SU-DHL-6 (cell line): ENCODE measurements around the gene GNB1L.

Experiments
- H2AFZ ChIP-seq: fragments of 200-600 bp; sonication (generic); 2 replicates; pipeline ENCODE4 v1.6.1; 2014; ENCODE audit warnings: low read depth, mild to moderate bottlenecking, moderate library complexity, mixed read lengths, antibody characterized with exemption, low read length; ENCODE audit not compliant: severe bottlenecking
- H3F3A ChIP-seq: fragments of 200-600 bp; shearing (Covaris generic); 2 replicates; pipeline ENCODE4 v1.6.0; 2016; ENCODE audit warnings: antibody characterized with exemption, mild to moderate bottlenecking; ENCODE audit not compliant: insufficient read depth
- H3K27ac ChIP-seq: fragments of 200-600 bp; sonication (generic); 2 replicates; pipeline ENCODE4 v1.5.1; 2016; ENCODE audit warnings: low read depth, mild to moderate bottlenecking, low read length, moderate library complexity, mixed read lengths
- H3K27me3 ChIP-seq: fragments of 200-600 bp; sonication (generic), shearing (Covaris generic); 2 replicates; pipeline ENCODE4 v1.6.0; 2014; ENCODE audit warnings: mild to moderate bottlenecking, low read length
- H3K36me3 ChIP-seq: fragments of 200-600 bp; sonication (generic); 2 replicates; pipeline ENCODE4 v1.6.1; 2014; ENCODE audit warnings: mild to moderate bottlenecking, low read length, mixed read lengths
- H3K4me2 ChIP-seq: fragments of 300-600, 200-600 bp; shearing (Covaris generic), sonication (generic); 2 replicates; pipeline ENCODE4 v1.6.0; 2014; ENCODE audit warnings: low read length, low read depth, mild to moderate bottlenecking; ENCODE audit not compliant: poor library complexity, severe bottlenecking
- H3K4me3 ChIP-seq: fragments of 200-600 bp; sonication (generic); 2 replicates; pipeline ENCODE4 v1.5.1; 2014; ENCODE audit warnings: antibody characterized with exemption, low read length, mild to moderate bottlenecking, mixed read lengths; ENCODE audit not compliant: insufficient read depth, poor library complexity, severe bottlenecking
- H3K79me2 ChIP-seq: fragments of 200-600 bp; sonication (generic); 2 replicates; pipeline ENCODE4 v1.6.1; 2014; ENCODE audit warnings: mild to moderate bottlenecking, low read length, moderate library complexity; ENCODE audit not compliant: insufficient read depth
- H3K9ac ChIP-seq: fragments of 200-600 bp; sonication (generic); 2 replicates; pipeline ENCODE4 v1.7.0; 2014; ENCODE audit warnings: mild to moderate bottlenecking, low read length
- H3K9me2 ChIP-seq: fragments of 200-600 bp; sonication (generic); replicated peaks from 2 replicates; pipeline ENCODE4 v1.6.1; 2014; ENCODE audit warnings: low read length; ENCODE audit not compliant: insufficient read depth
- H3K9me3 ChIP-seq: fragments of 200-600 bp; sonication (generic); 2 replicates; pipeline ENCODE4 v1.6.1; 2014; ENCODE audit warnings: low read length, mixed read lengths; ENCODE audit not compliant: insufficient read depth
- H4K20me1 ChIP-seq: fragments of 200-600 bp; sonication (generic); 2 replicates; pipeline ENCODE4 v1.6.1; 2014; ENCODE audit warnings: low read depth, mild to moderate bottlenecking, antibody characterized with exemption, low read length, moderate library complexity, mixed read lengths
- CTCF ChIP-seq: fragments of 200-600 bp; sonication (generic); IDR thresholded peaks from one replicate; pipeline ENCODE4 v1.5.1; 2017; ENCODE audit warnings: antibody characterized with exemption, mild to moderate bottlenecking, low read length, moderate library complexity; ENCODE audit not compliant: insufficient read depth, poor library complexity, severe bottlenecking
- EZH2phosphoT487 ChIP-seq: fragments of 200-600 bp; sonication (generic), shearing (Covaris generic); conservative IDR thresholded peaks from 2 replicates; pipeline ENCODE4 v1.6.1; 2018; ENCODE audit warnings: mild to moderate bottlenecking, antibody characterized with exemption, low read length, moderate library complexity, mixed read lengths

The GNB1L gene

GRCh38 chr22:19788661-19789225 lies 65.9 kb downstream of the GNB1L start:
- Histone ChIP-seq H3K4me2 (no peak overlapping the region), H3K79me2 (no peaks in the 10 kb centered on the region), H3F3A (no peaks in the 10 kb centered on the region), H3K9me2 (no peaks in the 10 kb centered on the region), H3K27me3 (no peaks in the 10 kb centered on the region), H4K20me1 (no peaks in the 10 kb centered on the region), H3K9me3 (no peaks in the 10 kb centered on the region), H3K4me3 (no peak overlapping the region), H2AFZ (no peak overlapping the region), H3K27ac (no peak overlapping the region), H3K36me3 (no peaks in the 10 kb centered on the region), H3K9ac (no peak overlapping the region)
- TF ChIP-seq EZH2phosphoT487, result no peak
- TF ChIP-seq CTCF, result no peak

GRCh38 chr22:19787849-19788141 lies 66.9 kb downstream of the GNB1L start:
- H3K27me3 ChIP-seq, result no peaks in the 10 kb centered on the region

GRCh38 chr22:19786959-19787848 lies 67.5 kb downstream of the GNB1L start:
- Histone ChIP-seq H3K36me3 (no peaks in the 10 kb centered on the region), H3K79me2 (no peaks in the 10 kb centered on the region), H3K9me3 (no peaks in the 10 kb centered on the region), H3K27me3 (no peaks in the 10 kb centered on the region), H3K9me2 (no peaks in the 10 kb centered on the region), H3K4me3 (no peak overlapping the region), H3K4me2 (no peak overlapping the region), H3K27ac (no peak overlapping the region), H4K20me1 (no peaks in the 10 kb centered on the region), H2AFZ (no peak overlapping the region), H3K9ac (no peak overlapping the region), H3F3A (no peaks in the 10 kb centered on the region)
- TF ChIP-seq CTCF (no peak), EZH2phosphoT487 (no peak)

More at GRCh38 chr22:19787849-19788141, 66.9 kb downstream of the GNB1L start:
- Histone ChIP-seq H4K20me1 (no peaks in the 10 kb centered on the region), H3K4me2 (no peak overlapping the region), H3K4me3 (no peak overlapping the region), H3K36me3 (no peaks in the 10 kb centered on the region), H3F3A (no peaks in the 10 kb centered on the region), H3K9me3 (no peaks in the 10 kb centered on the region), H3K9ac (no peak overlapping the region), H3K79me2 (no peaks in the 10 kb centered on the region), H3K9me2 (no peaks in the 10 kb centered on the region), H2AFZ (no peak overlapping the region), H3K27ac (no peak overlapping the region)
- no peak for TF ChIP-seq CTCF
- no peak for TF ChIP-seq EZH2phosphoT487
